NT2/D1 (cell line): Measurements from ENCODE around the gene LARGE1.

Source experiments
- SUZ12 ChIP-seq: IDR thresholded peaks from 2 replicates; pipeline ENCODE4 v1.6.1; 2011; ENCODE audit not compliant: insufficient read length, insufficient read depth; ENCODE audit errors: extremely low read depth
- YY1 ChIP-seq: IDR thresholded peaks from 2 replicates; pipeline ENCODE4 v1.6.1; 2011; ENCODE audit not compliant: insufficient read length, insufficient read depth
- ZNF274 ChIP-seq: IDR thresholded peaks from 2 replicates; pipeline ENCODE4 v1.6.1; 2011; ENCODE audit warnings: mild to moderate bottlenecking, low read depth, low read length

DNA sequence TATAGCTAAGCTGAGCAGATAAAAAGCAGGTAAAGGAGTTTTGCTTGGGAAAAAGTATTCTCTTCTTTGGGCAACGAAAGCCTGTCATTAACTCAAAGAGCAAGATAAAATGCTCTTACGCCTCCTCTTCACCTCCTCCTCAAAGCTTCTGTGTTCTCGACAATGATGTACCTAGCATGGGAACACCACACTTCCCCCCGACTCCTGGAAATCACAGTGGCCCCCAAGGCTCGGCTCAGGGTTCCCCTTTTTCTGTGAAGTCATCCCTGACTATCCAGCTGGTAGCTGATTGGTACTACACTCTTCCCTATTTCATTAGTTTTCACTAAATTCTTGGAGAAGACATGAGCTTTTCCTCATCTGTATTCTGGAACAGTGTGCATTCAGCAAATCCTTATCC lies 336.1 kb downstream of the LARGE1 start:
- no peak for TF ChIP-seq YY1
- TF ChIP-seq SUZ12, result no peak
- no peak for TF ChIP-seq ZNF274
